Measurements from ENCODE around the gene PRCC. TPM values are rescaled to one million over a fixed set of nuclear protein-coding genes. Genes with fewer than 3 reads are reported as not detected.
A peak's percentile ranks its signal among the peaks of the same experiment; 100 is the strongest.

Gene PRCC
- total RNA-seq, 2 donors from 2014 or later = 108 to 111 TPM

GRCh38 chr1:156845953-156846545, 78.7 kb downstream of the PRCC start:
- Mint-ChIP-seq H3K4me3 (no peak overlapping the region), H3K27ac (no peak overlapping the region), H3K27me3 (ENCODE audit: insufficient read depth) (peaks cover 99% of the 10 kb centered on the region), H3K36me3 (ENCODE audit: low read depth) (no peaks in the 10 kb centered on the region), H3K9me3 (no peaks in the 10 kb centered on the region), H3K4me1 (peaks cover 12% of the 10 kb centered on the region)
- no peaks in the 10 kb centered on the region for H3K4me1 ChIP-seq (ENCODE audit: control insufficient read depth, insufficient read depth, low read length)
- WGBS, 2 experiments (ENCODE audit: insufficient coverage in 1 of 2, insufficient read length in 1 of 2) = 49 to 85% methylated on average over 8 to 18 of the region's 18 CpGs
- H3K27ac ChIP-seq (ENCODE audit: low read depth, low read length) = no peak overlapping the region
- TF ChIP-seq, protein P1, sequence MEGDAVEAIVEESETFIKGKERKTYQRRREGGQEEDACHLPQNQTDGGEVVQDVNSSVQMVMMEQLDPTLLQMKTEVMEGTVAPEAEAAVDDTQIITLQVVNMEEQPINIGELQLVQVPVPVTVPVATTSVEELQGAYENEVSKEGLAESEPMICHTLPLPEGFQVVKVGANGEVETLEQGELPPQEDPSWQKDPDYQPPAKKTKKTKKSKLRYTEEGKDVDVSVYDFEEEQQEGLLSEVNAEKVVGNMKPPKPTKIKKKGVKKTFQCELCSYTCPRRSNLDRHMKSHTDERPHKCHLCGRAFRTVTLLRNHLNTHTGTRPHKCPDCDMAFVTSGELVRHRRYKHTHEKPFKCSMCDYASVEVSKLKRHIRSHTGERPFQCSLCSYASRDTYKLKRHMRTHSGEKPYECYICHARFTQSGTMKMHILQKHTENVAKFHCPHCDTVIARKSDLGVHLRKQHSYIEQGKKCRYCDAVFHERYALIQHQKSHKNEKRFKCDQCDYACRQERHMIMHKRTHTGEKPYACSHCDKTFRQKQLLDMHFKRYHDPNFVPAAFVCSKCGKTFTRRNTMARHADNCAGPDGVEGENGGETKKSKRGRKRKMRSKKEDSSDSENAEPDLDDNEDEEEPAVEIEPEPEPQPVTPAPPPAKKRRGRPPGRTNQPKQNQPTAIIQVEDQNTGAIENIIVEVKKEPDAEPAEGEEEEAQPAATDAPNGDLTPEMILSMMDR (conservative IDR thresholded peaks at IDR 0.05) = no peak
- no peaks in the 10 kb centered on the region for H3K9me3 ChIP-seq (ENCODE audit: control insufficient read depth, low read length)
- DNase-seq = no peak
- no peak overlapping the region for H3K4me3 ChIP-seq (ENCODE audit: low read length)
- no peak overlapping the region for H3K9ac ChIP-seq (ENCODE audit: extremely low read depth, low read length, poor library complexity, severe bottlenecking)
- peaks cover 96% of the 10 kb centered on the region for H3K27me3 ChIP-seq (ENCODE audit: control insufficient read depth, insufficient read depth, low read length, poor library complexity, severe bottlenecking)
- no peaks in the 10 kb centered on the region for H3K36me3 ChIP-seq (ENCODE audit: control insufficient read depth, insufficient read depth, low read length)

- Histone ChIP-seq H3K9me3 (ENCODE audit: control insufficient read depth, low read length) (no peaks in the 10 kb centered on the region), H3K4me1 (ENCODE audit: control insufficient read depth, insufficient read depth, low read length) (no peaks in the 10 kb centered on the region), H3K9ac (ENCODE audit: extremely low read depth, low read length, poor library complexity, severe bottlenecking) (no peak overlapping the region), H3K27ac (ENCODE audit: low read depth, low read length) (no peak overlapping the region), H3K27me3 (ENCODE audit: control insufficient read depth, insufficient read depth, low read length, poor library complexity, severe bottlenecking) (peaks cover 99% of the 10 kb centered on the region), H3K4me3 (ENCODE audit: low read length) (no peak overlapping the region), H3K36me3 (ENCODE audit: control insufficient read depth, insufficient read depth, low read length) (no peaks in the 10 kb centered on the region)
- no peak for DNase-seq
- WGBS, 2 experiments (ENCODE audit: insufficient coverage in 1 of 2, insufficient read length in 1 of 2) = 80 to 91% methylated on average over 4 to 5 of the region's 5 CpGs
- Mint-ChIP-seq H3K4me3 (no peak overlapping the region), H3K9me3 (no peaks in the 10 kb centered on the region), H3K4me1 (peaks cover 12% of the 10 kb centered on the region), H3K27ac (no peak overlapping the region), H3K27me3 (ENCODE audit: insufficient read depth) (peaks cover 99% of the 10 kb centered on the region), H3K36me3 (ENCODE audit: low read depth) (no peaks in the 10 kb centered on the region)
- TF ChIP-seq, protein P1 (conservative IDR thresholded peaks at IDR 0.05) = no peak
Observed at GRCh38 chr1:156846643-156847042, 79.3 kb downstream of the PRCC start.

GRCh38 chr1:156847591-156848460, 80.5 kb downstream of the PRCC start:
- H3K36me3 Mint-ChIP-seq (ENCODE audit: low read depth) = no peaks in the 10 kb centered on the region
- H3K27me3 Mint-ChIP-seq (ENCODE audit: insufficient read depth) = peaks cover 99% of the 10 kb centered on the region
- H3K9me3 Mint-ChIP-seq = no peaks in the 10 kb centered on the region

More at GRCh38 chr1:156847591-156848460, 80.5 kb downstream of the PRCC start:
- Histone ChIP-seq H3K9ac (ENCODE audit: extremely low read depth, low read length, poor library complexity, severe bottlenecking) (no peak overlapping the region), H3K4me1 (ENCODE audit: control insufficient read depth, insufficient read depth, low read length) (no peaks in the 10 kb centered on the region), H3K27ac (ENCODE audit: low read depth, low read length) (no peak overlapping the region), H3K27me3 (ENCODE audit: control insufficient read depth, insufficient read depth, low read length, poor library complexity, severe bottlenecking) (peaks cover 99% of the 10 kb centered on the region), H3K4me3 (ENCODE audit: low read length) (peak overlapping the region; percentile 24), H3K9me3 (ENCODE audit: control insufficient read depth, low read length) (no peaks in the 10 kb centered on the region), H3K36me3 (ENCODE audit: control insufficient read depth, insufficient read depth, low read length) (no peaks in the 10 kb centered on the region)
- peak overlapping the region; percentile 45 for H3K4me3 Mint-ChIP-seq
- TF ChIP-seq, protein P1 (conservative IDR thresholded peaks at IDR 0.05) = no peak
- peaks cover 12% of the 10 kb centered on the region for H3K4me1 Mint-ChIP-seq
- no peak for DNase-seq
- H3K27ac Mint-ChIP-seq = no peak overlapping the region
- WGBS, 2 experiments (ENCODE audit: insufficient coverage in 1 of 2, insufficient read length in 1 of 2) = 69 to 75% methylated on average over 5 to 7 of the region's 7 CpGs
